Activated T-helper 1 cell treated with Interleukin-2 at 50 U/mL for 16 hours (primary cell): Measurements from ENCODE around the gene BNC2.

ENCODE experiments used
- DNase-seq: peaks from one replicate; pipeline ENCODE4 v3.0.0-alpha.2; 2020; ENCODE audit warnings: low read depth

The BNC2 gene

DNA sequence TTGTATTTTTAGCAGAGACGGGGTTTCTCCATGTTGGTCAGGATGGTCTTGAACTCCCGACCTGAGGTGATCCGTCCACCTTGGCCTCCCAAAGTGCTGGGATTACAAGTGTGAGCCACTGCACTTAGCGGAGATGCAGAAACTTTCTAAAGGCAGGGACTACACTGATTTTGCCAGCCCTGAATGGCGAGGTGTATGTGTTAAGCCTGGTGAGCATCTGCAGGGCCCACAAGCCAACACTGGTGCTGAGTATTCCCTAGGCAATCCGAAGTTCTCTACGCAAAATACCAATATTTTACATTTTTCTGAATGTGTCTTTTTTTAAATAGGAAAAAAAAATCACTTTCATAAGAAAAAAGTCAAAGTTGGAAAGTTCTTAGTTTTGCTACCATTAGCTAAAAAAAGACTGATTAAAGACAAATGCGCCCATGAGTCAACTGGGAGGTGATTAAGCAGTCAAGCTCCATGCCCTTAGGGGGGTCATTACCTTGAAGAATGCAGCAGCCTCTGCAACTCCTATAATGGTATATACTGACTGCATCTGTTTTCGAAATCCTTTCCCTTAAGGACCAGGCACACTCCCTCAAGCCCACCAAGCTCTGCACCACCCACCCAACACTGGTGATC lies 502.8 kb downstream of the BNC2 start:
- DNase-seq: no peak

DNA sequence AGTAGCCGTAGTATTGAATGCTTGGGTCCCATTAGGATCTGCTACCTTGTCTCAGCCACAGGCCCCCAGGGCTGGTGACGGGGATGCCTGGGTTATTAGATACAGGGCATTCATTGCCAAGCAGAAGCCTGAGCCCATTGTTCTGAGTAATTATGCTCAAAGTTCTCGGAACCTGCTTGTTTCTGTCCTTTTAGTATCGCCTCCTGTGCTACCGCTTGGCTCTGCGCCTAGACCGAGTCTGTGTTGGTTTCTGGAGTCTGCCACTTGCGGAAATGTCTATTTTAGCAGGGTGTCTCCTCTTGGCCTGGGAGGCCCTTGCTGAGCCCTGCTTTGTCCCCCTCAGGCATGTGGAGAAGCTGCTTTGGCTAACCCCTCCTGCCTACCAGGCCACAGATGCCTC lies 506.1 kb downstream of the BNC2 start:
- DNase-seq: no peak

DNA sequence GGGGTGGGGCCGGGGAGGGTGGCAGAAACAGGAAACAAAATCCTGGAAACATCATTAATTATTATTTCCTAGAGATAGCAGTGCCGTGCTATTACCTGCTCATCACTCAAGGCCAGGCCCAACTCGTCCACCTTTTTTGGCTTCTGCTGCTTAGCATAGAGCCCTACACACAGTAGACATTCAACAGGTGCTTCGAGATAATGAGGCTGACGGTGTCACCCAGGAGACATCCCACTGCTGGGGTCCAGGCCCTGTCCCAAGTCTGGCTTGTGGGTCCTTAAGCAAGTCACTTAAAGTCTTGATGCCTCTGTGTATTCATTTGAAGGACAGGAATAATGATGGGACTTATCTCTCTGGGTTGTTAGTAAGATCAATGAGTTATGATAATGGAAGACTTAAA lies 506.6 kb downstream of the BNC2 start:
- no peak for DNase-seq

DNA sequence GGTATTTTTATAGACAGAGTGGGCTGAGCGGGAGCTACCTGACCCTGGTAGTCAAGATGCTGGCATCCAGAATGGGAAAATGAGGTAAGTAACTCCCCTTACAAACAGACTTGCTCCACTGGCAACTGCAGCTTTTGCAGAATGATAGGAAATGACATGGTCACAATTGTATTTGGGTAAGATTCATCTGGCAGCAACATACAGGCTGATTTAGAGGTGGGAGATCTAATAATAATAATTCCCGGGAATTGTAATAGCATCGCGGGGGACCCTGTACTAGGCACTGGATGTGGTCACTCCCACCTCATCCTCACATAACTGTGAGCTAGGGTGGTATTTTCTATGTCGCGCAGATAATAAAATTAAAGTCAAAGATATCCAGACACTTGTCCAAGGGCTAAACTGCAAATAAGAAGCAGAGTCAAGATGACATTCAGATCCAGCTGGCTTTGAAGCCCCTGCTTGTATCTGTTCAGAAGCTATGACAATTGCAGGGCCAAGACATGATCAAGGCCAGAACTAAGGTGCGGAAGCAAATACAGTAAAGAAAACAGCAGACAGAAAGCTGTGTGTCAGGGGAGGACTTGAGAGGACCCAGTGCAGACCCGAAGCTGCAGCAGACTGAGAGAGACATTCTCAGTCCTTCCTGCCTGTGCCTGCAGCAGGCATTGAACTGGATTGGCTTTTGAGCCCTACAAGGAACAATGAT lies 507.2 kb downstream of the BNC2 start:
- no peak for DNase-seq

DNA sequence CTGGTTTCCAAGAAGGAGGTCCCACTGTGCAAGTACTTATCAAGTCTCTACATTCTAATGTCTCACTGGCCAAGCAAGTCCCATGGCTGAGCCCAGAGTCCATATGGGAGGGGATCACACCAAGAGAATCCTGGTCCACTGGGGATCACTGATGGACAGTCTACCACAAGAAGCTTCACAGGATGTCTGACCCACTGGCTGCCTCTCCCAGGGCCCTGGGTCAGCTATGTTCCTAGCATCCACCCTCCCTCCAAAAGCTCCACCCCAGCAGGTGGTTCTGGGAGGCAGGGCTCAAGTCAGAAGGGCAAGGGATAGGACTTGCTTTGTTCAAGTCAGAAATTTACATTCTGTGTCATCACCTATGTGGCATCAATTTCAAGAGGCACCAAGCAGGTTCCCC lies 508.5 kb downstream of the BNC2 start:
- DNase-seq: no peak

DNA sequence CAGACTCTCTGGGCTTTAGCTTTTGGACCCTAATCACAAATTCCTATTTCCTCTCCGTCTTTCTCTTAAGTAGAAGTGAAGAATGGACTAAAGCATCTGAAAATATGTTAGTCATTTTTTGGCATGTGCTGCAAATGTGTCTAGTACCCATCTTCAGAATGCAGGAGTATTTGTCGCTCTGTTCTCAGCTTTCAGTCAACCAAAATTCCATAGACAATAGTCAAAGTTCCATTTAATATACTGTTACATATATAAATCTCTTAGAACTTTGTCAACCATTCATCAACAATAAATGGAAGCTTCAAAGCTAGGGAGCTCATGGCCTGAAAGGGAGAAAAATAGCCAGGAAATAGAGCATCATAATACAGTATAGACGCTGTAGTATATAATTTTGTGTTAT lies 509.4 kb downstream of the BNC2 start:
- no peak for DNase-seq

DNA sequence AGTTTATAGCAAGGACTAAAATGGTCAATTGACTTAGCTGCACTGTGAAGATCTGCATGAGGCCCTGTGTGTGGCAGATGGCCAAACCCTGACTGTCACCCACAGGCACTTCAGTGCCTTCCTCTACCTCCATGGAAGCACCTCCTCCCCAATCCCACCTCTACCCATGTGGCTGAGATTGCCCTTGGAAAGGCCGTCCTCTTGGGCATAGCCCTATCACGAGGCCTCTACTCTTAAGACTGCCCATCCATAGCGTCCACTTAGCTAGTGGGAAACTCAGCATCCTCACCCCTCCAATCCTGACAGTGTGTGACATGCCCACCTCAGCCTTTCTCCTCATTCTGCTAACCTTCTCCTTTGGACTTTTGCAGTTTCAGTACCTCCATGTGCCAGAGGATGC lies 510.2 kb downstream of the BNC2 start:
- DNase-seq: no peak
